Pulmonary artery endothelial cell (primary cell): ENCODE data around the gene DTD1. TPM values are rescaled to one million over a fixed set of nuclear protein-coding genes. Genes with fewer than 3 reads are reported as not detected.
A peak's percentile ranks its signal among the peaks of the same experiment; 100 is the strongest.

Experiments
- DNase-seq: peaks from one replicate; pipeline ENCODE4 v3.0.0-alpha.2; 2011; ENCODE audit warnings: low read depth, low spot score
- total RNA-seq: library from RNA; depleted of rRNA; stranded (reverse); fragments of >200 nt; gene quantifications from 2 replicates; pipeline ENCODE4 v1.2.3, GENCODE V29; 2014

Gene DTD1, protein sequence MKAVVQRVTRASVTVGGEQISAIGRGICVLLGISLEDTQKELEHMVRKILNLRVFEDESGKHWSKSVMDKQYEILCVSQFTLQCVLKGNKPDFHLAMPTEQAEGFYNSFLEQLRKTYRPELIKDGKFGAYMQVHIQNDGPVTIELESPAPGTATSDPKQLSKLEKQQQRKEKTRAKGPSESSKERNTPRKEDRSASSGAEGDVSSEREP
- total RNA-seq: 84.4 and 146 TPM in 2 replicates

DNA sequence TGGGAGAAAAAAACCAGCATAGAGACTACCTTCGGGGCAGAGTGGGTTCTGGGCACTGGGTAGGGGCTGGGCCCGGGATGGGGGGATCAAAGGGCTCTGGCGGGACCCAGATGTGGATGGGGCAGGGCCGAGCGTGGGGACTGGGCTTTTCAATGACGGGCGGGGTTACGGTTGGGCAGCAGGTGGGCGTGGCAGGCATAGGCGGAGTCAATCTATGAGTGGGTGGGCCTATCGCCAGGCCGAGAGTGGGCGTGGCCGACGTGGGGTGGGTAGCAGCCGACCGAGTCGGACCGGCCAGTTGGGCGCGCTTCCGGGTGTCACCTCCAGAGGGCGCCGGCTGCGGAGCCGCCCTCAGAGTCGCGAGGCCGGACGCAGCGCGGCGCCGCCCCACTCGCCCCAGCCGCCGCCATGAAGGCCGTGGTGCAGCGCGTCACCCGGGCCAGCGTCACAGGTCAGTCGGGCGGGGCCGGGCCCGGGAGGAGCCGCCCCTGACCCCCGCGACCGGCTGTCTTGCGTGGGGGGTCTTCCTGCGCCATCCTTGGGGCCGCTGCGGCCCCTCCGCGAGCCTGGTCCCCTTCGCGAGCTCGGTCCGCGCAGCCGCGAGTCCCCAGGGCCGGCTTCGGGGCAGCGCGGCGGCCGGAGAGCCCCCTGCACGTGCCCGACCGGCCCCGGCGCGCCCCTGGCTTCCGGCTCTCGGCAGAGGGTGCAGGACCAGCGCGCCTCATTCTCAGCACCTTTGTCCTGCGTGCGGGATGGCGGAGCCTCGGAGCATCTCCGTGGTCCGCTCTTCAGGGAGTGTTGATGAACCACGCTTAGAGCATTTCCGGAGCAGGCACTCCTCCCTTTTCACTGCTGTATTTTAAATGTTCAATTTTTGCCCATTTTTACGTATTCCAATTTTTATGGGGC, at the start of gene DTD1:
DTD1 (plus strand) TSS at position 390 of the 909 bp plus-strand sequence; CDS start at position 409, 19 bp downstream.
- peak; percentile 56 for DNase-seq

DNA sequence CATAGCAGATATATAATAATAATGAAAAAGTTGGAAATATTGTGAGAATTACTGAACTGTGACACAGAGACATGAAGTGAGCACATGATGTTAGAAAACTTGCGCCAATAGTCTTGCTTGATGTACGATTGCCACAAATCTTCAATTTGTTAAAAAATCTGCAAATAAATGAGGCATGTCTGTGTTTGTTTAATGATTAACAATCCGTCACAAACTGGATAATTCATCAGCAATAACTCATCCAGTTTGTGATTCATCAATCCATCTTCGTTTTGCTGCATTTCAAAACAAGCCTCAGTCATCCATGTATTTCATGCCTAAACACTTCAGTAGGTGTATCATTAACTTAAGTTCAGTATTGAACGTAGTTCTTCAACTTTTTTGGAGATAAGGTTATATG, 46.1 kb upstream of the DTD1 start:
- no peak for DNase-seq

DNA sequence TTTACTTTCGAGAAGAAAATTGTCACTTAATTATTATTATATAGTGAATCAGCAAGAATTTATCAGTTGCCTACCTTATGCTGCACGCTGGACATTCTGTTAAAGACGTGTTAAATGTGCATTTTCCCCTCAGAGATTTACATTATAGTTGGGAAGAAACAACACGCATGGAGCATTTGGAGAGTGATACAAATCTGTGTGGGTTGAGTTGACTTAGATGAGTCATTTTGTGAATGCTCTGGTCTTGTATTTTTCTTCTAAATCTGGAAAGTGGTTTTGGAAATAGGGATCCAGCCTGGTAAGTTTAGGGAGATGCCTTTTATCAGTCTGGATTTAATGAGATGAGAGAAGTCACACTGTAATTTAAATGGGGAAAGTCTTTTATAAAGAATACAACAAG, 44.6 kb upstream of the DTD1 start:
- DNase-seq: no peak

DNA sequence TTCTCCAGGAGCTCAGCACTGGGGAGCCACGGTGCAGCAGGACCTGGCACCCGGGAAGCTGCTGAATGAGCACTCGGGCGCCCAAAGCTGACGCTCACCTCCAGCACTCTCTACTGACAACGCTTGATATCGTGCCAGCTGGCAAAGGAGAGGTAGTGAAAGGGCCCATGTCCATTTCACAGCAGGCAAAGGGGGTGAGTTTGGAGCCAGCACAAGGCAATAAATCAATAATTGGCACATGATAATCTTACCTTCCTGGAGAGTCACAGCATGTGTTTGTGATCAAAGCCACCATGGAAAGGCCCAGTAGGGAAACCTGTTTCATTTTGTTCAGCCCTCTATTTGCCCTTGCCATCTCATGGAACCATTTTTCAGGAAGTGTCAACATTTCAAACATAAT, 43.9 kb upstream of the DTD1 start:
- DNase-seq: no peak

DNA sequence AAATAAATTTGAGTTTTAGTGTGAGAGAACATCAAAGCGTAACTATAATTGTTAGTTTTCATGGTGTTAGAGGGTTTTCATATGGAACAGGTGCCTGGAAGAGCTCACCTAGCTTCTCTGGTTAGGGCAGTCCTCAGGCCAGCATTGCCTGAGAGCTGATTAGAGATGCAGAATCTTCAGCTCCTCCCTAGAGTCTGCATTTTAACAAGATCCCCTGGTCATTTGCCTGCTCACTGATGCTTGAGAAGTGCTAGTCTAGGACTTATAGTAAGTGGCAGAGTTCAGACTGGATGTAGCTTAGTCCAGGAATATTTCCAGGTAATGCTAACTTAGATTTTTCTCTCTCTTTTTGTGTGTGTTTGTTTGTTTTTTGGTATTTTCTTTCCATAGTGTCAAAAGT, 42.3 kb upstream of the DTD1 start:
- no peak for DNase-seq

DNA sequence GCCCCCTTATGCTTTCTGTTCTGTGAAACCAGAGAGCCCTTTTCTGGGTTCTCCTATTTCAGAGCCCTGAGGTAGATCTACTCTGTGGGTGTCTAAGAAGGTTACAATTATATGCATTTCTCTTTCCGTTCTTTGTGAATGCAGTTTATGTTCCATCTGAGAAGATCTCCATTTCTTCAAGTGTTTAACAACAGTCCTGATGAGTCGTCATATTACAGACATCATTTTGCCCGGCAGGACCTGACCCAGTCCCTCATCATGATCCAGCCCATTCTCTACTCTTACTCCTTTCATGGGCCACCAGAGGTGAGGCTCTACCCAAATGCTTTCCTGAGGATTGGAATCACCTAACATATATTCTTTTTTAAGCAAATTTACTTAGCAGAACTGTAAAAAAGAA, 39.4 kb upstream of the DTD1 start:
- no peak for DNase-seq

DNA sequence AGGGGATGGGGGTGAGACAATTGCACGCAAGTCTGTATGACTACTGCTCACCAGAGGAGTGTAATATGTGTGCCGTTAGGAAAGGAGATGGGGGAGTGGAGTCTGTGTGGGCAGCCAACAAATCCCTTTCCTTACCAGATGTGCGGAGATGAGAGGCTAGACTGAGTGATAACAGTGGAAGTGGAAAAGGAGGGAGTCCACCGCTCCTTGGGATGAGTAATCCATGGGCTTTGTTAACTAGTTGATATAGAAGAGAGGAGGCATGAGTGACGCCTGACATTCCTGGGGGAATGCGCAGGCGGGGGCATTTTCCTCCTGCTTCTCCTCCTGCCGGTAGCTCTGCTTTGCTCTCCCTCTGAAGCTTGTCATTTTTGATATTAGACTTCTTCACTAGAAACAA, 34.1 kb upstream of the DTD1 start:
- DNase-seq: no peak

DNA sequence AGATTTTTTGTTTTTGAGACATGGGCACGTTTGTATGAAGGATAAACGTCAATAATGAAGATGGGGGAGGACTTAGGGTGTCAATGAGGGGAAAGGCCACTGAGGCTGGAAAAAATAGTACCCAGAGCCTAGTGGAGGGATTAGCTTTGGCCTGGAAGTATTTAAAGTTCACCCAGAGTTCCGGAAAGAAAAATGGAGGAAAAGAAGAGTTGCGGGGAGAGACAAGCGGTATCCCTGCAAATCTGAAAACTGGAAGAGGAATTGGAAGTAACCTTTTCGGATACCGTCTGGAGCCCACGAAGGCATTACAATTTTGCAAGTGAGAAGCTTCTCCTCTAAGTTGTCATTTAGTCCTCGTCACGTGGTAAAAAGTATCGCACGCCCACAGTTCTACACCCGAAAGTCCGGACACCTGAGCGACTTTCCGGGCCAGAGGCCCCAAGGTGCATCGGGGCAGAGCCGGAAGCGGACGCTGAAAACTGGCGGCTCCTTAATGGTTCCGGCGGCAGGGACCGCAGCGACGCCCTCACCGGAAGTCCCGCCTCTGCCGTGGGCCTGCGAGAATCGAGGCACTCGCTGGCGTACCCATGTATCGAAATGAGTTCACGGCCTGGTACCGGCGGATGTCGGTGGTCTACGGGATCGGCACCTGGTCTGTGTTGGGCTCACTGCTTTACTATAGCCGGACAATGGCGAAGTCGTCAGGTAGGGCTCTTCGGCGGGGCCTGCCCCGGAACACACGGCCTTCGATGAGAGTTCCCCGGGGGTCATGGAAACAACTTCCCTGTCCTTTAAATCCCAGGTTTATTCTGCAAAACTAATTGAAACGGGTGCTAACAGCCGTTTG, 20.7 kb upstream of the DTD1 start, which contains the start of gene SMIM26:
SMIM26 (plus strand) TSS at position 541 of the 847 bp plus-strand sequence; CDS start at position 588, 47 bp downstream.
- DNase-seq: peak; percentile 40

DNA sequence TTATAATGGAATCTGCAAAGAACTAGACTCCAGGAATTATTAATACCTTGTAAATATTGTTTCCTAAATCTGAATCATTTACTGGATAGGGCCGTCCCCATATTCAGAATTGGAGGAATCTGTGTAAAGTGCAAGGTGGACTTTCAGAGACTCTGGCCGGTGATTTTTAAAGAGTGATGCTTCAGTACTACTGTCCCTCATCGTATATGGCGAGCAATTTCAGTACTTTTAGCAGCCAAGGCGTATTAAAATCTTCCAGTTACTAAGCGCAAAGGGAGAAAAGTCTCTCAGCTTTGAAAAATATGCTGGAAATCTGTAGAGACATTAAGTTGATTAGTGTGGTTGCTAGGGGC, 20.1 kb upstream of the DTD1 start:
- DNase-seq: no peak

DNA sequence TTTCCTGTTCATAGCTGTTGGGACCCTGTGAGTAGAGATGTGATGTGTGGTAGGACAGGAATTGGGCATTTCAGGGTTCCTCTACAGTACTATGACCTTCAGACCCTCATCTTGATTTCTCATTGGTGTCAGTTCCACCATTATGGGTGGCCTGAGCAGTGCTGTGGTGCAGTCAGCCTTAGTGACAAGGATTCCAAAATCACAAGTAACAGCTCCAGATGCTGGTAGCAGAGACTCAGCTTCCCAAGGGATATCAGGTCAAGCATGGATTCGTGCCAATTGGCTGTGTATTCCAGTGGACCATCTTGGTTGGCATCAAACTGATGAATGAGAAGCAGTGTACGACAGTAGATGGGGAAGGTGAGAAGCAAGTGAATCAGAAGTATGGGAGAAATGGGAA, 16.8 kb upstream of the DTD1 start:
- DNase-seq: no peak

DNA sequence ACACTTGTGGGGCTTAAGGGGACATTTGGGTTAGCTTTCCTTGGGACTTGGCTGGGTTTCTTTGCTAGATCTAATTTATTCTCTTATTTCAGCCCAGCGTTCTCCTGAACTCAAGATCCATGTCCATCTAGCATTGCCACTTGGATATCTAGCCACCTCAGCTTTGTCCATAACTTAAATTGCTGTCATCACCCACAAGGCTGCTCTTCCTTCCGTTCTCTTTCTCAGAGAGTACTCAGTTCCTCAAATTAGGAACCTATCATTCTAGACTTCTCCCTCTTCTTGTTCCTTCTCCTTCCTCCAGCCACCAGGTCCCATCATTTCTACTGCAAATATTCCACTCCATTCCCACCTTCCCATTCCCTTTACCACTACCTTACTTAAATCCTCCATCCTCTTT, 16.3 kb upstream of the DTD1 start:
- DNase-seq: no peak

DNA sequence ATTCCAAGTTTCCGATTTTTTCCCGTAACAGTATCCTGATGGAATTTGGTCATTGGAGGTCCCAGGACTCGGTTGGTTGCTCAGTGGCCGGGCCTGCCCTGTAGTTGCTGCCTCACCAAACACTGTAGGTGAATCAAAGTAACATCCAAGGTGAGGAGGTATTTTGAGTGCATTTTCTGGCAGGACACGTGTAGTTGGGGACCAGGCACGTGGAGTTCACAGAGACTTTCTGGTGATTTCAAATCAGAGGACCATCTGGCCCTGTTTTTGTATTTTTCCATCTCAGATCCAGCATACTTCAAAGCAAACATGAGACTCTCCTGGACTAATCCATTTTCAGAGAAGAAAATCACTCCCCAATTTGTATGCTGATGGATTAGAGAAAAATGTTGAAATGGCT, 9.9 kb upstream of the DTD1 start:
- DNase-seq: no peak

DNA sequence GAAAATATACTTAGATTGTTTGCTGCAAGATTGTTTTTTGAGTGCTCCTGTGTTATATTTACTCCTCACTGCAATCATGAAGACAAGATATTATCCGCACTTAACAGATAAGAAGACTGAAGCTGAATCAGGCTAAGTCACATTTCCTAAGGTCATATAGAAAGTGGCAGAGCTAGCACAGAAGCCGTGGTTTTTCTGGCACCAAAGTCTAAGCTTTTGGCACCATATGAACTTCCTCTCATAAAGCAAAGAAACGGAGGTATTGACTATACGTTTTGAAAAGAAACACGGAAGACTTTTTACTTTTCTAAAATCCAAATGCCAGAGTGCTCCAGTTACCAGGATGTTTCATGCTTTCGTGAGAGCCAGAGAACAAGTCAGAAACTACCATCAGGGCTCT, 9.3 kb upstream of the DTD1 start:
- DNase-seq: no peak

DNA sequence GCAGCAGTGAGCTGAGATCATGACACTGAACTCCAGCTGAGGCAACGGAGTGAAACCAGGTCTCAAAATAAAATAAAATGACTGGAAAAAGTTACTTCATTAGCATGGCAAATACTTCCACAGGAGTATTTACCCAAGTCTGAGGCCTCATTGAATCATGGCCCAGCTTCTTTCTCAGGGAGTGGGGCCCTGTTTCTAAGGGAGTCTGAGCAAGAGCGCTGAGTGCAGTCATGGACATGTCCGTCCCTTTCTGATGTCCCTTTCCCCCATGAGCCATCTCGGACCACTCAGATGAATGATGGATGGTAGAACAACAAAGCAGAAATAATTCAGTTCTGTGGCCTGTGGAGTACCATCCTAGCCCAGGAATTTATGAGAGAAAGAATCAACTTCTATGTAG, 7.8 kb upstream of the DTD1 start:
- DNase-seq: no peak

DNA sequence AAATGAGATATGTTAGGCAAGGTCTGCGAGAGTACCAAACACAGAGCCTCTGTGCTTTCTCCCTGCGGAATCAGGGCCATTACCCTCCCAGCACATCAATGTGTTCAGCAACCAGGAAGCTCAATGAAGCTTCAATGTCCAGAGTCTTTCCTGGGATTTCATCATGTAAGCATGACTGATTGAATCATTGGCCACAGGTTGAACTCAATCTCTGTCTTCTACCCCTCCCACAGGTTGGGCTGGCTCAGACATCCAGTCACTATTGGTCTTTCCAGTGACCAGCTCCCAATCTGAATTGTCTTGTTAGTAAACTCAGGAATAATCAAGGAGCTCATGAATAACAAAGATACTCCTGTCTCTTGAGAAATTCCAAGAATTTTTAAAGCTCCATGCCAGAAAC, 2.7 kb upstream of the DTD1 start:
- DNase-seq: no peak

DNA sequence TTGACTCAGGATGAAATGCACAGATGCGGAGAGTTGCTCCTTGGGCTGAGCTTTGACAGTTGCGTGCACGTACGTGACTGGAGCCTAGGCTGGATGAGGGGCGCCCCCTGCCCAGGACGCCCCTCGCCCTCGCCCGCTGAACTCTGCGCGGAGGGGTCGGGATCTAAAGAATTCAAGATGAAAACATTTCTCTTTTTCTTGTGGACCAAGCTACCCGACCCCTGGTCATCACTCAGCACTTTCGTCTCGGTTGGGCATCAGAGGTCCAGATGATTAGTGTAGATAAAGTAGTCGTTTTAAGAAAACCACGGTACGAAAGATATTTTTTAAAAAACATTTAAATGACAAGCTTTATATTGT, 700 bp downstream of the DTD1 start:
- DNase-seq: no peak

DNA sequence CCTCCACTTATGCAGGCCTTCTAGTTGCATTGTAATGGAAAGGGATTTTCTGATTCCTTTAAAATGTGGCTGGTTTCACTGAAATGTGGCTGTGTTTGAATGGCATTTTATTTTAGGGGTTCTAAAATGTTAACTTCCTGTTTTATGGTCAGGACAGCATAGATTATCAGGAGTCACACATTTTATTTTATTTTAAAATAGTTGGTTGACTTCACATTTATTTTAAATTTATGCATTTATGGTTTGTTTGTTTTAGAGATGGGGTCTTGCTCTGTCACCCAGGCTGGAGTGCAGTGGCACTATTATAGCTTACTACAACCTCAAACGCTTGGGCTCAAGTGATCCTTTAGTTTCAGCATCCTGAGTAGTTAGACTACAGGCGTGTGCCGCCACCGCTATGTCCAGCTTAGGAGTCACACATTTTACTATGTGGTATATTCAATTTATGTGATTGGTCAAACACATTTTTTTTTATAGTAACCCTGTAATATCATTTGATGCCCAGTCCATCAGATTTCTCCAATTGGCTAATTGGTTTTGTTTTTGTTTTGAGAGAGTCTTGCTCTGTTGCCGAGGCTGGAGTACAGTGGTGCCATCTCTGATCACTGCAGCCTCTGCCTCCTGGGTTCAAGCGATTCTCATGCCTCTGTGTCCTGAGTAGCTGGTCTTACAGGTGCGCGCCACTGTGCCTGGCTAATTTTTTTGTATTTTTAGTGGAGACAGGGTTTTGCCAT, 2.3 kb downstream of the DTD1 start:
- no peak for DNase-seq

DNA sequence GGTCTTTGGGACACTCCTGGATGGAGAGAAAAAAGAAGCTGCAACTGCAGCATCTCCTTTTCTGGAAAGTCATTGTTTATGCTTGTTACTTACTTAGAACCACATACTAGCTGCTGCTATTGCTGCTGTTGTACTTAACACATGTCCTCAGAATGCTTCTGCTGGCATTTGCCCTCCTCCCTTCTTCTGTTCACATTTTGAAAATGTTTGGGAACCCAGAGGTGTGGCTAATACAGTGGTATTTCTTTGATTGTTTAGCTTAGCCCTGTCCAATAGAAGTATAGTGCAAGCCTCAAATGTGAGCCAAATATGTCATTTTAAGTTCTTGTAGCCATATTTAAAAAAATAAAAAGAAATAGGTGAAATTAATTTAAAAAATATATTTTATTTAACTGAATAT, 8.4 kb downstream of the DTD1 start:
- DNase-seq: no peak

DNA sequence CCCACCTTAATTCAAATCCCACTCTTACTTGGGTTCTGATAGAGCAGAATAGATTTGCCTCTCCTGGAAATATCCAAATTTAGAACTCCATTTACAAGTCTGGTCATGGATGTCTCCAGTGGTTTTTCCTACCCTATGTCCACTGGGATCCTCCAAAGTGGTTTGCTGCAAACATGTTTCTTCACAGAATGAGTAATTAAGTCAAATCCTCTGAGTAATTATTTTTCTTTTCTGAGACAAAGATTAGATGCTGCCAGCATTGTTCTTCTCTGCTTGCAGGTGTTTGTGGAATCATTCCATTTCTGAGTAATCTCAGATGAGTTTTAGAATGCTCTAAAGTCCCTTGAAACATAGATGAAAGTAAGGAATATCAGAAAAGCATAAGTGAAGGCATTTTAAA, 21.9 kb downstream of the DTD1 start:
- DNase-seq: no peak

DNA sequence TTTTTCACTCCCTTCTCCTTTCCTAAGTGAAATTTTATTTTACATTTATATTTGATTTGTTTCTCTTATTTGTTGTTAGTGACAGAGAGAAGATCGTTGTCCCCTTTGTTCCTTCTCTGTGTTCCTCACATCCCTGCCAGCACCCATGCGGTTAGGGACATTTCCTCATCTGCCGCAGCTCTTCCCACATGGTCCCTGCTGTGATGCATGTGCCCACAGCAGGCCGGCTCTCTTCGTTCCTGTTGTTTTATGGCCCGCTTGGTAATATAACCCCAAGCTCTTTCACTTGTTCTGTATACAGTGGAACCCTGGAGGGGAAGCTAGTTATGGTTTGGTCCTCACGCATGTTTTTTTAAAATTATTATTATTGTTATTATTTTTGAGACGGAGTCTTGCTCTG, 23.6 kb downstream of the DTD1 start:
- no peak for DNase-seq

DNA sequence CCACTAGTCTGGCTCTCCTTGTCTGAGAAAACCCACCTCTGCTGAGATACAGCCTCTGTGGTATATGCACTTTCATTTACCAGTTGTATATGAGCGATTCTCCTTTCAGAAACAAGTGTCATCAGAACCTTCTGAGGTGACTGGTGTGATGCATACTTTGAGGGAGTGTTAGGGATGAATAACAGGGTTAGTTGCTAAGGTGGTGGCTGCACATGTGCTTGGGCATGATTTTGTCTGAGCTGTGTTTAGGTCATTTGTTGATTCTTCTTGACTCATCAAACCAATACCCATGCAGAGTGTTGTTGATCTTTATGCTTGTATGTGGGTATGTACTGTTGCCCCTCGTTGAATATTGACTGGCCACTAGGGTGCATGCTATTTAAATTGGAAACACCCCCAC, 25.7 kb downstream of the DTD1 start:
- no peak for DNase-seq

DNA sequence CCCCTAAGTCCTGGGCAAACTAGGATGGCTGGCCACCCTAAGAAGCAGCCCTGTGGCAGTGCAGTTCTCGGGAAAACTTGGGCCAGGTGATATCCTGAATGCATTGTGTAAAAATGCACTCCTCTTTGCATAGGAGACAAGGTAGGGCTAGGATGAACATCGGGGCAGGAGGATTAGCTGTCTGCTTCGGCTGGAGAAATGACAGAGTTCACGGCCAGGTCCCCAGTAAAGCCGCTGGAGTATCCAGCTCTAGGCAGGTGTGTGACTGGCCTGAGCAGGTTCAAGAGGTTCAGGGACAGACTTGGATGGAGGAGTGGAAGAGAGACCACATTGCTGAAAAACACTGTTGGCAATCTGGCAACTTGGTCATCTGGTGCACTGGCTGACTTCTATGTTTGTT, 26.4 kb downstream of the DTD1 start:
- no peak for DNase-seq
